Gastroesophageal sphincter (tissue), 4 donors: ENCODE measurements around the gene KDM5A. TPM values are rescaled to one million over a fixed set of nuclear protein-coding genes. Genes with fewer than 3 reads are reported as not detected.
"Not testable (repeated sequence)": the region's sequence is repeated elsewhere in the genome, so short reads cannot be mapped to it uniquely, and the experiment has no call there.

Experiments used
- ATAC-seq: fragments of 150-250 bp; one replicate; pipeline ENCODE4 v1.9.1; 2016; ENCODE audit warnings: mild to moderate bottlenecking, moderate library complexity
- H3K27ac ChIP-seq, 4 donors: fragments of 200-600 bp; sonication (generic) in 3 of 4; 1 replicate in 3 of 4; 2 replicates in 1 of 4; pipeline ENCODE4 v1.5.1; 2016 to 2019
- H3K27me3 ChIP-seq: fragments of 200-600 bp; sonication (generic); one replicate; pipeline ENCODE4 v1.5.1; 2019
- H3K36me3 ChIP-seq, 2 donors: fragments of 200-600 bp; sonication (generic); one replicate each; pipeline ENCODE4 v1.5.1; 2019; ENCODE audit warnings: control low read depth in 1 of 2
- H3K4me1 ChIP-seq, 3 donors: fragments of 200-600 bp; sonication (generic); 1 replicate in 2 of 3; 2 replicates in 1 of 3; pipeline ENCODE4 v1.5.1; 2016 to 2019; ENCODE audit warnings: control low read depth in 2 of 3
- H3K4me3 ChIP-seq, 2 donors: fragments of 200-600 bp; sonication (generic); one replicate each; pipeline ENCODE4 v1.5.1; 2019; ENCODE audit warnings: mild to moderate bottlenecking in 1 of 2, moderate library complexity in 1 of 2
- H3K9me3 ChIP-seq, 3 donors: fragments of 200-600 bp; sonication (generic); one replicate each; pipeline ENCODE4 v1.5.1; 2017 to 2019; ENCODE audit warnings: control low read depth in 2 of 3
- CTCF ChIP-seq, 4 experiments: fragments of 200-600 bp in 2 of 4; fragments of 450-650 bp in 2 of 4; sonication (generic) in 1 of 4; IDR thresholded peaks; one replicate each; pipeline ENCODE4 v1.5.1; 2017 to 2019; ENCODE audit warnings: antibody characterized with exemption in 4 of 4, mild to moderate bottlenecking in 2 of 4, moderate library complexity in 2 of 4
- EP300 ChIP-seq: sonication (generic); formaldehyde crosslinking; IDR thresholded peaks from one replicate; pipeline ENCODE4 v1.6.1; 2017; ENCODE audit warnings: antibody characterized with exemption, mild to moderate bottlenecking
- POLR2A ChIP-seq, 2 donors: fragments of 450-650 bp; IDR thresholded peaks; one replicate each; pipeline ENCODE4 v1.6.1; 2017; ENCODE audit warnings: antibody characterized with exemption in 2 of 2, mild to moderate bottlenecking in 2 of 2, moderate library complexity in 1 of 2
- POLR2AphosphoS5 ChIP-seq: sonication (generic); formaldehyde crosslinking; IDR thresholded peaks from one replicate; pipeline ENCODE4 v1.6.1; 2017; ENCODE audit warnings: antibody characterized with exemption
- WGBS, 2 donors: methylation state at CpG; one replicate each; pipeline ENCODE4 v1.1.5; 2018; ENCODE audit warnings: low coverage in 1 of 2; 5-methylcytosine and 5-hydroxymethylcytosine counted together
- total RNA-seq, 4 donors: library from RNA; depleted of rRNA; stranded (reverse); fragments of >200 nt; gene quantifications; one replicate each; pipeline ENCODE4 v1.1.0, GENCODE V29; 2016

KDM5A gene
- total RNA-seq, 4 donors from 2014 or later: 39.3 to 87.9 (median 44.3) TPM

GRCh38 chr12:388012-388411 is 1.1 kb downstream of the KDM5A start:
- Histone ChIP-seq H3K27me3 (no peaks in the 10 kb centered on the region), H3K4me1 (peaks cover 2 to 42% (median 16%) of the 10 kb centered on the region in 3 donors), H3K27ac (peak overlapping the region; percentile 91 to 96 (median 93)), H3K9me3 (no peaks in the 10 kb centered on the region), H3K4me3 (peak overlapping the region; percentile 79 to 97), H3K36me3 (peaks cover 4 to 21% of the 10 kb centered on the region in 2 donors)
- TF ChIP-seq POLR2A (IDR thresholded peaks at IDR 0.05): no peak
- no peak for ATAC-seq
- WGBS, 2 donors: 0 to 4% methylated on average over 2 of the region's 2 CpGs

GRCh38 chr12:386651-387050 is 2.5 kb downstream of the KDM5A start:
- 53 to 69% methylated on average over 4 of the region's 4 CpGs for WGBS, 2 donors
- Histone ChIP-seq H3K27ac (no peak overlapping the region), H3K4me1 (peaks cover 2 to 42% (median 16%) of the 10 kb centered on the region in 3 donors), H3K9me3 (no peaks in the 10 kb centered on the region), H3K36me3 (peaks cover 4 to 34% of the 10 kb centered on the region in 2 donors), H3K27me3 (no peaks in the 10 kb centered on the region), H3K4me3 (peak overlapping the region in 1 of 2 donors; percentile 7)
- ATAC-seq: no peak
- TF ChIP-seq POLR2AphosphoS5 (no peak), CTCF (IDR thresholded peaks at IDR 0.05) (no peak), EP300 (no peak), POLR2A (IDR thresholded peaks at IDR 0.05) (no peak)

GRCh38 chr12:370739-371485 is 18.2 kb downstream of the KDM5A start:
- not testable (repeated sequence) for H3K9me3 ChIP-seq, H3K4me3 ChIP-seq, H3K27me3 ChIP-seq, H3K27ac ChIP-seq, ATAC-seq, H3K4me1 ChIP-seq
- peaks cover 0 to 69% of the 10 kb centered on the region in 2 donors for H3K36me3 ChIP-seq
- WGBS, 2 donors: 88 to 95% methylated on average over 3 to 5 of the region's 5 CpGs

- no peaks in the 10 kb centered on the region for H3K4me1 ChIP-seq
- H3K4me3 ChIP-seq: no peak overlapping the region
- 86 to 88% methylated on average over 1 of the region's 1 CpG for WGBS, 2 donors
- TF ChIP-seq POLR2A (IDR thresholded peaks at IDR 0.05) (no peak), CTCF (IDR thresholded peaks at IDR 0.05) (no peak), EP300 (no peak)
- H3K9me3 ChIP-seq: peaks cover 0 to 10% (median 0%) of the 10 kb centered on the region in 3 donors
- no peaks in the 10 kb centered on the region for H3K27me3 ChIP-seq
- H3K27ac ChIP-seq: no peak overlapping the region
- no peak for ATAC-seq
- peaks cover 5 to 77% of the 10 kb centered on the region in 2 donors for H3K36me3 ChIP-seq
Observed at GRCh38 chr12:367972-368371, 21.1 kb downstream of the KDM5A start.

- Histone ChIP-seq H3K27me3 (no peaks in the 10 kb centered on the region), H3K27ac (no peak overlapping the region), H3K36me3 (peaks cover 8 to 89% of the 10 kb centered on the region in 2 donors), H3K9me3 (peaks cover 0 to 10% (median 0%) of the 10 kb centered on the region in 3 donors), H3K4me3 (no peak overlapping the region), H3K4me1 (no peaks in the 10 kb centered on the region)
- TF ChIP-seq CTCF (IDR thresholded peaks at IDR 0.05) (no peak), POLR2A (IDR thresholded peaks at IDR 0.05) (no peak), EP300 (no peak), POLR2AphosphoS5 (no peak)
- no peak for ATAC-seq
- WGBS, 2 donors: 96 to 97% methylated on average over 2 of the region's 2 CpGs
Observed at GRCh38 chr12:366820-367219, 22.3 kb downstream of the KDM5A start.

- 100% methylated on average over 1 of the region's 1 CpG for WGBS, 2 donors
- TF ChIP-seq CTCF (IDR thresholded peaks at IDR 0.05): no peak
- TF ChIP-seq POLR2AphosphoS5: no peak
- no peak for TF ChIP-seq EP300
- no peak for TF ChIP-seq POLR2A (IDR thresholded peaks at IDR 0.05)
- no peaks in the 10 kb centered on the region for H3K4me1 ChIP-seq
- peaks cover 4 to 93% of the 10 kb centered on the region in 2 donors for H3K36me3 ChIP-seq
- peaks cover 0 to 14% (median 0%) of the 10 kb centered on the region in 3 donors for H3K9me3 ChIP-seq
- no peak for ATAC-seq
- no peak overlapping the region for H3K4me3 ChIP-seq
- no peaks in the 10 kb centered on the region for H3K27me3 ChIP-seq
- H3K27ac ChIP-seq: no peak overlapping the region
Observed at GRCh38 chr12:359091-359490, 30.0 kb downstream of the KDM5A start.
